Ovary (tissue), 3 donors: Measurements from ENCODE around the gene EMC6.

ENCODE experiments used
- CTCF ChIP-seq, 3 donors: fragments of 450-650 bp in 2 of 3; fragments of 200-600 bp in 1 of 3; IDR thresholded peaks; one replicate each; pipeline versions ENCODE4 v1.5.1 to v1.8.0; 2016 to 2022; ENCODE audit warnings: antibody characterized with exemption in 3 of 3, mild to moderate bottlenecking in 1 of 3
- POLR2A ChIP-seq: fragments of 450-650 bp; IDR thresholded peaks from one replicate; pipeline ENCODE4 v1.6.1; 2017; ENCODE audit warnings: antibody characterized with exemption, mild to moderate bottlenecking, moderate library complexity
- donor health status: DM: no; HTN: no; CAD: no.

DNA sequence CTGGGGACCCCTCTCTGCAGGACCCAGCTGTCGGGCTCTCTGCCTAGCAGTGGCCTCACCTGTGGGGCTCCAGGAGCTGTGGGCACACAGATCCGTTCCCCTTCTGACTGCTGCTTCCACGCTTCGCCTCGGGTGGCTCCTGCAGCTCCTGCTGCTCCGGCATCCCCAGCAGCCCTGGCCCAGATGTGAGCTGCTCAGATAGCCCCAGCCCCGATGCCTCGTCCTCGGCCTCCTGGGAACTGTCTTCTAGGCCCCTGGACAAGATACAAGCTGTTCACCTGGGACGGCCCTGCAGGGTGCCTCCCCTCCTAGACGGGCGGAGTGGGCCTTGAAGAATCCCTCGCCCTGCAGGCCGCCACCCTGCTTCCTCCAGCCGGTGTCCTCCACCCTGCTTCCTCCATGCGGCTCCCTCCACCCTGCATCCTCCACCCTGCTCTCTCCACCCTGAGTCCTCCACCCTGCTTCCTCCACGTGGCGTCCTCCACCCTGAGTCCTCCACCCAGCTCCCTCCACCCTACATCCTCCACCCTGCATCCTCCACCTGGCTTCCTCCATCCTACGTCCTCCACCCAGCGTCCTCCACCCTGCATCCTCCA lies 11.0 kb downstream of the EMC6 start:
- TF ChIP-seq POLR2A: no peak
- no peak for TF ChIP-seq CTCF (IDR thresholded peaks at IDR 0.05)
